Esophagus muscularis mucosa (tissue), 4 donors: ENCODE data around the gene LRRFIP2. TPM values are rescaled to one million over a fixed set of nuclear protein-coding genes. Genes with fewer than 3 reads are reported as not detected.

Experiments
- DNase-seq: peaks from one replicate; pipeline ENCODE4 v3.0.0-alpha.2; 2017; ENCODE audit errors: extremely low spot score
- H3K27ac ChIP-seq, 4 donors: fragments of 200-600 bp; sonication (generic); replicated peaks in 1 of 4; 1 replicate in 3 of 4; 2 replicates in 1 of 4; pipeline ENCODE4 v1.5.1; 2016 to 2019; ENCODE audit warnings: mild to moderate bottlenecking in 1 of 4
- H3K27me3 ChIP-seq, 4 donors: fragments of 200-600 bp; sonication (generic); one replicate each; pipeline versions ENCODE4 v1.5.1 to v1.6.0; 2016 to 2019
- H3K36me3 ChIP-seq, 4 donors: fragments of 200-600 bp; sonication (generic); one replicate each; pipeline ENCODE4 v1.5.1; 2016 to 2019
- H3K4me1 ChIP-seq, 4 donors: fragments of 200-600 bp; sonication (generic); one replicate each; pipeline ENCODE4 v1.5.1; 2016 to 2019
- H3K4me3 ChIP-seq, 4 donors: fragments of 200-600 bp; sonication (generic); 1 replicate in 2 of 4; 2 replicates in 2 of 4; pipeline ENCODE4 v1.5.1; 2016 to 2019; ENCODE audit warnings: mild to moderate bottlenecking in 4 of 4, moderate library complexity in 1 of 4
- H3K9me3 ChIP-seq, 4 donors: fragments of 200-600 bp; sonication (generic); 1 replicate in 3 of 4; 2 replicates in 1 of 4; pipeline ENCODE4 v1.5.1; 2016 to 2019
- CTCF ChIP-seq, 3 experiments: fragments of 200-600 bp in 2 of 3; fragments of 450-650 bp in 1 of 3; sonication (generic) in 2 of 3; IDR thresholded peaks; one replicate each; pipeline ENCODE4 v1.5.1; 2017 to 2019; ENCODE audit warnings: antibody characterized with exemption in 3 of 3, mild to moderate bottlenecking in 2 of 3, moderate library complexity in 1 of 3
- EP300 ChIP-seq: sonication (generic); formaldehyde crosslinking; IDR thresholded peaks from one replicate; pipeline ENCODE4 v1.6.1; 2017; ENCODE audit warnings: antibody characterized with exemption
- POLR2A ChIP-seq: fragments of 450-650 bp; IDR thresholded peaks from one replicate; pipeline ENCODE4 v1.6.1; 2017; ENCODE audit warnings: antibody characterized with exemption, moderate library complexity, mild to moderate bottlenecking, low read depth
- POLR2AphosphoS5 ChIP-seq, 2 donors: sonication (generic); formaldehyde crosslinking; IDR thresholded peaks; one replicate each; pipeline ENCODE4 v1.6.1; 2017; ENCODE audit warnings: antibody characterized with exemption in 2 of 2
- WGBS: methylation state at CpG from one replicate; pipeline ENCODE4 v1.1.5; 2018; 5-methylcytosine and 5-hydroxymethylcytosine counted together
- intact Hi-C: fragments of 100-400 bp; cut with DNase I; formaldehyde crosslinking; loops from one replicate; pipeline ENCODE4 v1.15.1; 2023
- total RNA-seq, 4 donors: library from RNA; depleted of rRNA; stranded (reverse); fragments of >200 nt; gene quantifications; one replicate each; pipeline versions ENCODE4 v1.1.0 to v1.2.1, GENCODE V29; 2016

The LRRFIP2 gene
- total RNA-seq, 4 donors from 2014 or later: 76.9 to 104 (median 93.4) TPM

- intact Hi-C loops: loop anchor here (5.0 kb wide), 1 partner anchor 183 kb away; no protein-coding TSS in a partner anchor
- peak overlapping the region; percentile 38 to 61 (median 58) for H3K27ac ChIP-seq
- DNase-seq: no peak
- no peaks in the 10 kb centered on the region for H3K27me3 ChIP-seq
- no peaks in the 10 kb centered on the region for H3K9me3 ChIP-seq
- TF ChIP-seq CTCF (IDR thresholded peaks at IDR 0.05) (no peak), EP300 (no peak), POLR2A (no peak), POLR2AphosphoS5 (IDR thresholded peaks at IDR 0.05) (no peak)
- no peak overlapping the region for H3K4me3 ChIP-seq
- peaks cover 32 to 44% (median 34%) of the 10 kb centered on the region in 4 donors for H3K4me1 ChIP-seq
- H3K36me3 ChIP-seq: peaks cover 7 to 75% (median 37%) of the 10 kb centered on the region in 4 donors
Observed at GRCh38 chr3:37029516-37030163, 144.7 kb downstream of the LRRFIP2 start.

DNA sequence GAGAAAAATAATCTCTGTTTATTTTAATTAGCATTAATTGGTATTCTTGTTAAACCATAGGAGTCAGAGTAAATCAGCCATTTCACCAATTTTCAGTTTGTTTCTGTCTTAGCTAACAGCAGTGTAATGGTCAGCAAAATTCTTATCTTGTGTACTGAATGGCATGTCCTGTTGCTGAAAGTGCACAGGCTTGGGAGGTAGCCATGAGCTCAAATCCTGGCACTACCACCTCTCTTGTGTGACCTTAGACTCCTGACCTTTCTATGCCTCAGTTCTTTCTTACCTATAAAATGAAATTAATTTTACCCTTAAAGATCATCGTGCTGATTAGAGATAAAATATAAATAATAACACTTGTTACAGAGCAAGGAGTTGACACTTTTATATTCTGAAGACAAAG is 145.3 kb downstream of the LRRFIP2 start:
- Histone ChIP-seq H3K4me1 (peaks cover 32 to 44% (median 34%) of the 10 kb centered on the region in 4 donors), H3K27me3 (no peaks in the 10 kb centered on the region), H3K36me3 (peaks cover 7 to 75% (median 36%) of the 10 kb centered on the region in 4 donors), H3K4me3 (no peak overlapping the region), H3K27ac (peak overlapping the region in 1 of 4 donors; percentile 60), H3K9me3 (no peaks in the 10 kb centered on the region)
- no peak for DNase-seq
- no peak for TF ChIP-seq POLR2A
- TF ChIP-seq CTCF (IDR thresholded peaks at IDR 0.05): no peak
- TF ChIP-seq EP300: no peak
- no peak for TF ChIP-seq POLR2AphosphoS5 (IDR thresholded peaks at IDR 0.05)
- 95% methylated on average over 1 of the region's 1 CpG for WGBS
- intact Hi-C loops: loop anchor here (5.0 kb wide), 1 partner anchor 183 kb away; no protein-coding TSS in a partner anchor

DNA sequence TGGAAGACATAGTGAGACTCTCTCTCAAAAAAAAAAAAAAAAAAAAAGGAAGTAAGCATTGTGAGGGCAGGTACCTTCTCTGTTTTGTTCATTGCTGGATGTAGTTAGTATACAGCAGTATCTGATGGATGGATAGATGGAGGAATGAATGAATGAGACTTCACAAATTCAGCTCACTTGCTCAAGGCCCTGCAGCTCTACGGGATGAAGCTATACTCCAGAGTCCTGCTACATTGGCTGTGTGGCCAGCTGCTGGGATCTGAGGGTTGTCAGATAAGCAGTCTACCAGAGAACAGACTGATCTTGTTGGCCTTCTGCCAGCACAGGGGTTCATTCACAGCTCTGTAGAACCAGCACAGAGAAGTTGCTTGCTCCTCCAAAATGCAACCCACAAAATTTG is 146.1 kb downstream of the LRRFIP2 start:
- H3K4me3 ChIP-seq: no peak overlapping the region
- H3K27me3 ChIP-seq: no peaks in the 10 kb centered on the region
- H3K36me3 ChIP-seq: peaks cover 12 to 73% (median 37%) of the 10 kb centered on the region in 4 donors
- 50% methylated on average over 1 of the region's 1 CpG for WGBS
- H3K4me1 ChIP-seq: peaks cover 32 to 44% (median 34%) of the 10 kb centered on the region in 4 donors
- H3K9me3 ChIP-seq: no peaks in the 10 kb centered on the region
- intact Hi-C loops: loop anchor here (5.0 kb wide), 1 partner anchor 184 kb away; no protein-coding TSS in a partner anchor
- no peak for TF ChIP-seq CTCF (IDR thresholded peaks at IDR 0.05)
- TF ChIP-seq POLR2A: no peak
- no peak for TF ChIP-seq EP300
- TF ChIP-seq POLR2AphosphoS5 (IDR thresholded peaks at IDR 0.05): no peak
- DNase-seq: no peak
- no peak overlapping the region for H3K27ac ChIP-seq

GRCh38 chr3:37026851-37027250 is 147.5 kb downstream of the LRRFIP2 start:
- WGBS: 91% methylated on average over 5 of the region's 5 CpGs
- peaks cover 22 to 33% (median 26%) of the 10 kb centered on the region in 4 donors for H3K4me1 ChIP-seq
- H3K9me3 ChIP-seq: no peaks in the 10 kb centered on the region
- intact Hi-C loops: loop anchor here (5.0 kb wide), 1 partner anchor 185 kb away; no protein-coding TSS in a partner anchor
- H3K27ac ChIP-seq: no peak overlapping the region
- H3K27me3 ChIP-seq: no peaks in the 10 kb centered on the region
- DNase-seq: no peak
- TF ChIP-seq POLR2AphosphoS5 (IDR thresholded peaks at IDR 0.05) (no peak), EP300 (no peak), CTCF (IDR thresholded peaks at IDR 0.05) (no peak), POLR2A (no peak)
- H3K4me3 ChIP-seq: no peak overlapping the region
- H3K36me3 ChIP-seq: peaks cover 22 to 77% (median 48%) of the 10 kb centered on the region in 4 donors
